HFF-Myc (cell line): ENCODE data around the gene CDS1.
"Not testable (repeated sequence)": the region's sequence is repeated elsewhere in the genome, so short reads cannot be mapped to it uniquely, and the experiment has no call there.

ENCODE experiments used
- DNase-seq: peaks from one replicate; pipeline ENCODE4 v3.0.0-alpha.2; 2011; ENCODE audit warnings: low read depth; ENCODE audit errors: extremely low read depth
- H3K4me3 ChIP-seq: replicated peaks from 2 replicates; pipeline ENCODE4 v1.5.1; 2011; ENCODE audit warnings: low read depth, mild to moderate bottlenecking, control low read depth, low read length
- CTCF ChIP-seq: IDR thresholded peaks from 2 replicates; pipeline ENCODE4 v1.5.1; 2012; ENCODE audit warnings: mild to moderate bottlenecking, low read depth, low read length, control low read depth; ENCODE audit errors: missing control alignments

The CDS1 gene

GRCh38 chr4:84648178-84648577 lies 65.3 kb downstream of the CDS1 start:
- H3K4me3 ChIP-seq: no peak overlapping the region
- TF ChIP-seq CTCF: no peak
- no peak for DNase-seq

GRCh38 chr4:84648863-84649647 lies 66.1 kb downstream of the CDS1 start:
- no peak for DNase-seq
- no peak overlapping the region for H3K4me3 ChIP-seq
- TF ChIP-seq CTCF: no peak

- DNase-seq: no peak
Measured at GRCh38 chr4:84651499-84651898, 68.6 kb downstream of the CDS1 start.

GRCh38 chr4:84652478-84652877 lies 69.6 kb downstream of the CDS1 start:
- TF ChIP-seq CTCF: no peak
- H3K4me3 ChIP-seq: no peak overlapping the region
- no peak for DNase-seq

More at GRCh38 chr4:84651499-84651898, 68.6 kb downstream of the CDS1 start:
- H3K4me3 ChIP-seq: no peak overlapping the region
- TF ChIP-seq CTCF: no peak

GRCh38 chr4:84660606-84661005 lies 77.7 kb downstream of the CDS1 start:
- H3K4me3 ChIP-seq: no peak overlapping the region
- no peak for DNase-seq
- no peak for TF ChIP-seq CTCF

GRCh38 chr4:84661191-84661939 lies 78.4 kb downstream of the CDS1 start:
- H3K4me3 ChIP-seq: no peak overlapping the region
- no peak for TF ChIP-seq CTCF
- no peak for DNase-seq

GRCh38 chr4:84664767-84665166 lies 81.8 kb downstream of the CDS1 start:
- H3K4me3 ChIP-seq: not testable (repeated sequence)

More at GRCh38 chr4:84664767-84665166, 81.8 kb downstream of the CDS1 start:
- not testable (repeated sequence) for DNase-seq
